ENCODE data around the gene NEO1.
A peak's percentile ranks its signal among the peaks of the same experiment; 100 is the strongest.

The NEO1 gene

GRCh38 chr15:73048624-73049295 is 3.5 kb upstream of the NEO1 start:
- H3K27ac ChIP-seq, result no peak overlapping the region
- TF ChIP-seq, protein P1, sequence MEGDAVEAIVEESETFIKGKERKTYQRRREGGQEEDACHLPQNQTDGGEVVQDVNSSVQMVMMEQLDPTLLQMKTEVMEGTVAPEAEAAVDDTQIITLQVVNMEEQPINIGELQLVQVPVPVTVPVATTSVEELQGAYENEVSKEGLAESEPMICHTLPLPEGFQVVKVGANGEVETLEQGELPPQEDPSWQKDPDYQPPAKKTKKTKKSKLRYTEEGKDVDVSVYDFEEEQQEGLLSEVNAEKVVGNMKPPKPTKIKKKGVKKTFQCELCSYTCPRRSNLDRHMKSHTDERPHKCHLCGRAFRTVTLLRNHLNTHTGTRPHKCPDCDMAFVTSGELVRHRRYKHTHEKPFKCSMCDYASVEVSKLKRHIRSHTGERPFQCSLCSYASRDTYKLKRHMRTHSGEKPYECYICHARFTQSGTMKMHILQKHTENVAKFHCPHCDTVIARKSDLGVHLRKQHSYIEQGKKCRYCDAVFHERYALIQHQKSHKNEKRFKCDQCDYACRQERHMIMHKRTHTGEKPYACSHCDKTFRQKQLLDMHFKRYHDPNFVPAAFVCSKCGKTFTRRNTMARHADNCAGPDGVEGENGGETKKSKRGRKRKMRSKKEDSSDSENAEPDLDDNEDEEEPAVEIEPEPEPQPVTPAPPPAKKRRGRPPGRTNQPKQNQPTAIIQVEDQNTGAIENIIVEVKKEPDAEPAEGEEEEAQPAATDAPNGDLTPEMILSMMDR (IDR thresholded peaks at IDR 0.05), result no peak
- no peak for TF ChIP-seq ZFX (IDR thresholded peaks at IDR 0.05; ENCODE audit: borderline replicate concordance)

DNA sequence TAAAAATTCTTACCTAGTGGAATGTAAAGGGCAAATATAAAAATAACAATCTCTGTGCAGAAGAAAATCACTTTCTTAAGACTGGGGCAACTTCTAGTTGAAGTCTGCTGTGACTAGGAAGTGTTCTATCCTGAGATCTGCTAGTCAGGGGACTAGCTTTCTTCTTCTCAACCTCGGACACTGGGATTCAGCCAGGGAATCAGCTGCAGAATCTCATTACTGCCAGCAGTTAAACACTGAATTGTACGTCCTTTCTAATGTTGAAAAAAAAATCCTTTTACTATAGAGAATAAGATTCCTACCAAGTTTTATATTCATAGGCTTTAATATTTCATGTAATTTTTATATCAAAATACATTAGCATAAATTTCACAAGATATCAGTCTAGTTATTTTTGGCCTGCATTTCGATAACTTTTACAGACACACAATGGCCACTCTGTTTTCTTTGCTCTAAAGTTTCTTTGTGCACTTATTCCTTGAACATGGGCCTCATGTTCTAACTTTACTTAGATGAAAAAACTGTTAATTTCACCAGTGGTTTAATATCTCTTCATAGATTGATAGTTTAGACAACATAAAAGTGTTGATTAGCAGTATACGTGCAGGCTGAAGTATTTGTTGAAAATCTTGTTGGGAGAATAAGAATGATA is 2.6 kb upstream of the NEO1 start:
- TF ChIP-seq ZFX (IDR thresholded peaks at IDR 0.05; ENCODE audit: borderline replicate concordance), result no peak
- TF ChIP-seq, protein P1 (IDR thresholded peaks at IDR 0.05), result no peak
- no peak overlapping the region for H3K27ac ChIP-seq

- TF ChIP-seq, protein P1 (IDR thresholded peaks at IDR 0.05), result no peak
- no peak for TF ChIP-seq ZFX (IDR thresholded peaks at IDR 0.05; ENCODE audit: borderline replicate concordance)
- peak overlapping the region; percentile 77 for H3K27ac ChIP-seq
These were observed 1.5 kb upstream of the NEO1 start for GRCh38 chr15:73050561-73051295.

GRCh38 chr15:73051391-73051806 is 864 bp upstream of the NEO1 start:
- TF ChIP-seq ZFX (IDR thresholded peaks at IDR 0.05; ENCODE audit: borderline replicate concordance), result no peak
- TF ChIP-seq, protein P1 (IDR thresholded peaks at IDR 0.05), result no peak
- peak overlapping the region; percentile 77 for H3K27ac ChIP-seq

DNA sequence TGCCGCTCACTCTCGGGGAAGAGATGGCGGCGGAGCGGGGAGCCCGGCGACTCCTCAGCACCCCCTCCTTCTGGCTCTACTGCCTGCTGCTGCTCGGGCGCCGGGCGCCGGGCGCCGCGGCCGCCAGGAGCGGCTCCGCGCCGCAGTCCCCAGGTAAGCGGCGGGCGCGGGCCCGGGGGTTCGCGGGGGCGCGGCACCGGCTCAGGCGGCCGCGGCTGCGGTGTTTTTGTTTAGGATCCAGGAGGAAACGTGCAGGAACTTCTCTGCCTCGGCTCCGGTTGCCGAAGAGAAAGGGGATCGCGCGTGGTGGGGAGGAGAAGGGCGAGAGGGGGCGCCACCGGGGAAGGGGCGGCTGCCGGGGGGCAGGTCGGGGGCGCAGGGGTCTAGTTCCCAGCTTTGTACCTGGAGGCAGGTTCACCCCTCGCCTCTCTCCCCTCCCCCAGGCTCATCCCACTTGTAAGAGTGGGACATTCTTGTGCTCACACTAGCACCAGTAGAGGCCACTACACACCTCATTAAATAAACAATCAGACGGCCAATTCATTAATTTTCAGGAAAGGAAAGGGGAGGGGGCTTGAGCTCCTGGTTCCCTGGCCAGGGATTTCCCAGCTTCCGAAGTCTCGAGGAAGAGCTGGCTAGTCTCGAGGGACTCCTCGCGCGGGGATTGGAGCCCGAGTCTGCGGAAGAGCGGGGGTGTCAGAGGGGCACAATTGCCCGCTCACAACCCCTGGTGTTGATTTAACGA is 562 bp downstream of the NEO1 start:
- peak overlapping the region; percentile 77 for H3K27ac ChIP-seq
- TF ChIP-seq ZFX (IDR thresholded peaks at IDR 0.05; ENCODE audit: borderline replicate concordance), result no peak
- TF ChIP-seq, protein P1 (IDR thresholded peaks at IDR 0.05), result peak; percentile 59

GRCh38 chr15:73053398-73053723 is 1.1 kb downstream of the NEO1 start:
- TF ChIP-seq, protein P1 (IDR thresholded peaks at IDR 0.05), result no peak
- no peak for TF ChIP-seq ZFX (IDR thresholded peaks at IDR 0.05; ENCODE audit: borderline replicate concordance)
- no peak overlapping the region; the same call in 1 of the 2 replicates for H3K27ac ChIP-seq
